Effector memory CD8-positive, alpha-beta T cell (primary cell): ENCODE data around the gene OAS1.
"Not testable (repeated sequence)": the region's sequence is repeated elsewhere in the genome, so short reads cannot be mapped to it uniquely, and the experiment has no call there.

ENCODE experiments used
- ATAC-seq: fragments of 150-1000 bp; cut with Tn5 transposase; replicated peaks from 2 replicates; pipeline ENCODE4 v1.10.0; 2021; ENCODE audit warnings: mild to moderate bottlenecking, moderate library complexity
- DNase-seq, 3 experiments: peaks; one replicate each; pipeline ENCODE4 v3.0.0; 2021
- H3K27ac Mint-ChIP-seq, 2 donors: one replicate each; pipeline ENCODE4 v1.8.0; 2022; ENCODE audit warnings: mild to moderate bottlenecking in 2 of 2, mixed read lengths in 2 of 2, moderate library complexity in 2 of 2
- H3K27me3 Mint-ChIP-seq, 2 donors: one replicate each; pipeline ENCODE4 v1.8.0; 2022; ENCODE audit warnings: mixed read lengths in 2 of 2
- H3K36me3 Mint-ChIP-seq: one replicate; pipeline ENCODE4 v1.8.0; 2022; ENCODE audit warnings: mild to moderate bottlenecking, moderate library complexity, mixed read lengths; ENCODE audit not compliant: insufficient read depth
- H3K4me1 Mint-ChIP-seq, 2 donors: one replicate each; pipeline ENCODE4 v1.8.0; 2022; ENCODE audit warnings: low read depth in 2 of 2, mixed read lengths in 2 of 2
- H3K4me3 Mint-ChIP-seq, 2 donors: one replicate each; pipeline ENCODE4 v1.8.0; 2022; ENCODE audit warnings: mild to moderate bottlenecking in 2 of 2, mixed read lengths in 2 of 2, moderate library complexity in 2 of 2
- H3K9me3 Mint-ChIP-seq, 2 donors: one replicate each; pipeline ENCODE4 v1.8.0; 2022; ENCODE audit warnings: mixed read lengths in 2 of 2

Gene OAS1

DNA sequence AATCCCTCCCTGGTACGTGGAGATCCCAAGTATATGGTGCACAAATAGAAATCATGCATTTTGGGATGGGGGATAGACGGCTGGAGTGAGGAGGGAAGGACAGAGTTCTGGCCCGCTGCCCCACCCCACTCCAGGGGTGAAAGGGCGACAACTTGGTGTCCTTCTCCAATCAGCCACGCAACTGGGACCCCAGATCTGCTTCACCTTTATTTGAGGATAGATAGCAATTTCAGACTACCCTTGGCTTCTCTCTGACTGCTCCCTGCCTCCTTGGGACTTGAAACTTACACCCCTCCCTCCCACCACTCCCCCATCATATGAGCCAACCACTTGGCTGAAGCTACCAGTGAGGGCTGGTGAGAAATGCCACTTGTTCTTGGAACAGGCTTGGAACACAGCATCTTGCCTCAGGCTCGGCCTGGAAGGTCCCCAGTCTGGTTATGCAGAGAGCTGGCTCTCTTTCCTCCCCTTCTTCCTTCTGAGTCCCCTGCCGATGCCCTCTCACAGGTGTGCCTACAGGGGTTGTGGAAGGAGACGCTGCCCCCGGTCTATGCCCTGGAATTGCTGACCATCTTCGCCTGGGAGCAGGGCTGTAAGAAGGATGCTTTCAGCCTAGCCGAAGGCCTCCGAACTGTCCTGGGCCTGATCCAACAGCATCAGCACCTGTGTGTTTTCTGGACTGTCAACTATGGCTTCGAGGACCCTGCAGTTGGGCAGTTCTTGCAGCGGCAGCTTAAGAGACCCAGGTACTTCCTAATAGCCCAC, 39.7 kb downstream of the OAS1 start:
- ATAC-seq (no peak), DNase-seq (no peak)
- H3K4me1 Mint-ChIP-seq = no peaks in the 10 kb centered on the region
- H3K9me3 Mint-ChIP-seq = no peaks in the 10 kb centered on the region
- H3K36me3 Mint-ChIP-seq = peaks cover 36% of the 10 kb centered on the region
- H3K4me3 Mint-ChIP-seq = no peak overlapping the region
- no peak overlapping the region for H3K27ac Mint-ChIP-seq
- no peaks in the 10 kb centered on the region for H3K27me3 Mint-ChIP-seq

DNA sequence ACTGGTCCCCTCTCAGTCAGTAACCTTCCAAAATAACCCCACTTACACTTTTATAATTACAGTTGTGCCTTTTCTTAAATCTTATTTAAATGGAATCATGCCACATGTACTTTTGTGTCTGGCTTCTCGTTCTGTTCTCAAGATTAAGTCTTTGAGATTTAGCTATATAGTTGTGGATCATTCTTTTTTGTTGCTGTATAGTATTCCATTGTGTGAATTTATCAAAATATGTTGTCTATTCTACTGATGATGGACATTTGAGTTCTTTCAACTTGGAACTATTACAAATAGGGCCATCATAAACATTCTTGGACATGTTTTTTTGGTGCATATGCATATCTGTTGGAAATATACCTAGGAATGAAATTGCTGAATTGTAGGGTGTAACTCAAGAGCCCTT, 40.6 kb downstream of the OAS1 start:
- ATAC-seq (no peak), DNase-seq (no peak)
- H3K27ac Mint-ChIP-seq = no peak overlapping the region
- H3K27me3 Mint-ChIP-seq = no peaks in the 10 kb centered on the region
- H3K4me1 Mint-ChIP-seq = no peaks in the 10 kb centered on the region
- H3K36me3 Mint-ChIP-seq = peaks cover 35% of the 10 kb centered on the region
- no peaks in the 10 kb centered on the region for H3K9me3 Mint-ChIP-seq
- no peak overlapping the region for H3K4me3 Mint-ChIP-seq

DNA sequence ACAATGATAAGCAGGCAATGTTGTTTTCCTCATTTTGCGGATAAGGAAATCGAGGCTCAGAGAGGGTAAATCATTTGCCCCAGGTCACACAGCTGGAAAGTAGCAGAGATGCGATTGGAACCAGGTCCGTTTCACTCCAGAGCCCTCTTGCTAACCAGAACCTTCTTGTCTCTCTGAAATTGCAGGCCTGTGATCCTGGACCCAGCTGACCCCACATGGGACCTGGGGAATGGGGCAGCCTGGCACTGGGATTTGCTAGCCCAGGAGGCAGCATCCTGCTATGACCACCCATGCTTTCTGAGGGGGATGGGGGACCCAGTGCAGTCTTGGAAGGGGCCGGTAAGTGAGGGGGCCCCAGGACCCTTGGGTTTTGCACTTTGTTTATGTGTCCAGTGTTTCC, 41.0 kb downstream of the OAS1 start:
- H3K36me3 Mint-ChIP-seq = peaks cover 38% of the 10 kb centered on the region

DNA sequence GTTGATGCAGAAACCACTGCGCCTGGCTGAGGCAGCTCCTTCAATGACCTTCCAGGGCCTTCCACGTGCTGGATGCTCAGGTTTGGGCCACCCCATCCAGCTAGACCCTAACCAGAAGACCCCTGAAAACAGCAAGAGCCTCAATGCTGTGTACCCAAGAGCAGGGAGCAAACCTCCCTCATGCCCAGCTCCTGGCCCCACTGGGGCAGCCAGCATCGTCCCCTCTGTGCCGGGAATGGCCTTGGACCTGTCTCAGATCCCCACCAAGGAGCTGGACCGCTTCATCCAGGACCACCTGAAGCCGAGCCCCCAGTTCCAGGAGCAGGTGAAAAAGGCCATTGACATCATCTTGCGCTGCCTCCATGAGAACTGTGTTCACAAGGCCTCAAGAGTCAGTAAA, 42.0 kb downstream of the OAS1 start:
- DNase-seq (no peak), ATAC-seq (no peak)
- H3K27me3 Mint-ChIP-seq = no peaks in the 10 kb centered on the region
- peaks cover 38% of the 10 kb centered on the region for H3K36me3 Mint-ChIP-seq
- H3K4me1 Mint-ChIP-seq = no peaks in the 10 kb centered on the region
- H3K27ac Mint-ChIP-seq = no peak overlapping the region
- H3K9me3 Mint-ChIP-seq = no peaks in the 10 kb centered on the region
- no peak overlapping the region for H3K4me3 Mint-ChIP-seq

More for the DNA sequence above, 41.0 kb downstream of the OAS1 start:
- DNase-seq (no peak), ATAC-seq (no peak)
- no peaks in the 10 kb centered on the region for H3K27me3 Mint-ChIP-seq
- no peaks in the 10 kb centered on the region for H3K4me1 Mint-ChIP-seq
- H3K27ac Mint-ChIP-seq = peak overlapping the region in 1 of 2 donors; percentile 46
- H3K4me3 Mint-ChIP-seq = no peak overlapping the region
- no peaks in the 10 kb centered on the region for H3K9me3 Mint-ChIP-seq

DNA sequence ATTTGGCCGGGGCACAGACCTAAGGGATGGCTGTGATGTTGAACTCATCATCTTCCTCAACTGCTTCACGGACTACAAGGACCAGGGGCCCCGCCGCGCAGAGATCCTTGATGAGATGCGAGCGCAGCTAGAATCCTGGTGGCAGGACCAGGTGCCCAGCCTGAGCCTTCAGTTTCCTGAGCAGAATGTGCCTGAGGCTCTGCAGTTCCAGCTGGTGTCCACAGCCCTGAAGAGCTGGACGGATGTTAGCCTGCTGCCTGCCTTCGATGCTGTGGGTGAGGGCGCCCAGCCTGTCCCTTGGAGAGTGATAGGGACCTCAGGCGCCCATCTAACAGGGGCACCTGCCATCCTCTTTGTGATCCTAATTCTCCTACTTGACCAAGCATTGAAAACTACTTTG, 43.9 kb downstream of the OAS1 start:
- no peaks in the 10 kb centered on the region for H3K4me1 Mint-ChIP-seq
- no peak overlapping the region for H3K4me3 Mint-ChIP-seq
- H3K9me3 Mint-ChIP-seq = no peaks in the 10 kb centered on the region
- DNase-seq (no peak), ATAC-seq (no peak)
- no peaks in the 10 kb centered on the region for H3K27me3 Mint-ChIP-seq
- H3K27ac Mint-ChIP-seq = no peak overlapping the region
- peaks cover 23% of the 10 kb centered on the region for H3K36me3 Mint-ChIP-seq

DNA sequence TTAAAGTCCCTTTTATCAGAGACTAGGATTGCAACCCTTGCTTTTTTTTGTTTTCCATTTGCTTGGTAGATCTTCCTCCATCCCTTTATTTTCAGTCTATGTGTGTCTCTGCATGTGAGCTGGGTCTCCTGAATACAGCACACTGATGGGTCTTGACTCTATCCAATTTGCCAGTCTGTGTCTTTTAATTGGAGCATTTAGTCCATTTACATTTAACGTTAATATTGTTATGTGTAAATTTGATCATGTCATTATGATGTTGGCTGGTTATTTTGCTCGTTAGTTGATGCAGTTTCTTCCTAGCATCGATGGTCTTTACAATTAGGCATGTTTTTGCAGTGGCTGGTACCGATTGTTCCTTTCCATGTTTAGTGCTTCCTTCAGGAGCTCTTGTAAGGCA, 50.4 kb downstream of the OAS1 start:
- H3K4me1 Mint-ChIP-seq, H3K9me3 Mint-ChIP-seq, H3K27me3 Mint-ChIP-seq, H3K27ac Mint-ChIP-seq, DNase-seq, ATAC-seq, H3K4me3 Mint-ChIP-seq, H3K36me3 Mint-ChIP-seq: not testable (repeated sequence)

DNA sequence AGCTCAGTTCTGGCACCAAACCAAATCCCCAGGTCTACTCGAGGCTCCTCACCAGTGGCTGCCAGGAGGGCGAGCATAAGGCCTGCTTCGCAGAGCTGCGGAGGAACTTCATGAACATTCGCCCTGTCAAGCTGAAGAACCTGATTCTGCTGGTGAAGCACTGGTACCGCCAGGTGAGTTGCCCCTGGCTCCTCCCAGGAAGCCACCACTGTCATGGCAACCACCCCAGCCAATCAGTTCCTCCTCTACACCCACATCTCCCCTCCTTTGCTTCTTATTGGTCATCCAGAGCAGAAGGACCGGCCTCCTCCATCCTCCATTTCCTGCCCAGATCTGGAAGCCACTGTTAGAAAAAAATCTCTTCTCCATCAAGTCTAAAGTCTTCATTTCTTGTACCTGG, 54.3 kb downstream of the OAS1 start:
- no peaks in the 10 kb centered on the region for H3K9me3 Mint-ChIP-seq
- H3K27me3 Mint-ChIP-seq = no peaks in the 10 kb centered on the region
- DNase-seq (no peak), ATAC-seq (no peak)
- no peak overlapping the region for H3K27ac Mint-ChIP-seq
- peaks cover 6% of the 10 kb centered on the region in 2 donors for H3K4me1 Mint-ChIP-seq
- H3K36me3 Mint-ChIP-seq = peaks cover 21% of the 10 kb centered on the region
- H3K4me3 Mint-ChIP-seq = no peak overlapping the region

DNA sequence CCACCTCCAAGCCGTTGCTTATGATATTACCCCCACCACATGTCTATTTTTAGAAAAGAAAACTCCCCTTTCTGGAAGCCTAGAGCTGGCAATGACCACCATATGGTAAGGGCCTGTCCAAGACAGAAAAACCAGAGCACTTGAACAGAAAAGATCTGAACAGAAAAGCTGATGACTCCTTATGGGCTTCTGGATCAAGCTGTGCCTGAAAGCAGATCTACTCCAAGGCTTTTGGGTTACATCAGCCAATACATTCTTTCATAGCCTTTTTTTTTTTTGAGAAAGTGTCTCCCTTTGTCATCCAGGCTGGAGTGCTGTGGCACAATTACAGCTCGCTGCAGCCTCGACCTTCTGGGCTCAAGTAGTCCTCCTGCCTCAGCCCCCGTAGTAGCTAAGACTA, 54.8 kb downstream of the OAS1 start:
- no peak overlapping the region for H3K4me3 Mint-ChIP-seq
- peaks cover 4 to 6% of the 10 kb centered on the region in 2 donors for H3K4me1 Mint-ChIP-seq
- ATAC-seq = no peak
- no peak overlapping the region for H3K27ac Mint-ChIP-seq
- no peak for DNase-seq
- peaks cover 24% of the 10 kb centered on the region for H3K36me3 Mint-ChIP-seq
- no peaks in the 10 kb centered on the region for H3K27me3 Mint-ChIP-seq
- H3K9me3 Mint-ChIP-seq = no peaks in the 10 kb centered on the region

DNA sequence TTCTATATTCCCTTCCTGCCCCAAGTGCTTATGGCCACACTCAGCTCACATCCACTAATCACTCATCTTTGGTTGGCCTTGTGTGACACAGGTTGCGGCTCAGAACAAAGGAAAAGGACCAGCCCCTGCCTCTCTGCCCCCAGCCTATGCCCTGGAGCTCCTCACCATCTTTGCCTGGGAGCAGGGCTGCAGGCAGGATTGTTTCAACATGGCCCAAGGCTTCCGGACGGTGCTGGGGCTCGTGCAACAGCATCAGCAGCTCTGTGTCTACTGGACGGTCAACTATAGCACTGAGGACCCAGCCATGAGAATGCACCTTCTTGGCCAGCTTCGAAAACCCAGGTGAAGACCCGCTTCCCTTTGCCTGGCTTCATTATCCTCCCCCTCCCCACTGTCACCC, 55.8 kb downstream of the OAS1 start:
- H3K4me1 Mint-ChIP-seq = peaks cover 4 to 6% of the 10 kb centered on the region in 2 donors
- no peak for ATAC-seq
- H3K4me3 Mint-ChIP-seq = no peak overlapping the region
- DNase-seq = no peak
- H3K9me3 Mint-ChIP-seq = no peaks in the 10 kb centered on the region
- peaks cover 26% of the 10 kb centered on the region for H3K36me3 Mint-ChIP-seq
- H3K27me3 Mint-ChIP-seq = no peaks in the 10 kb centered on the region
- H3K27ac Mint-ChIP-seq = no peak overlapping the region

DNA sequence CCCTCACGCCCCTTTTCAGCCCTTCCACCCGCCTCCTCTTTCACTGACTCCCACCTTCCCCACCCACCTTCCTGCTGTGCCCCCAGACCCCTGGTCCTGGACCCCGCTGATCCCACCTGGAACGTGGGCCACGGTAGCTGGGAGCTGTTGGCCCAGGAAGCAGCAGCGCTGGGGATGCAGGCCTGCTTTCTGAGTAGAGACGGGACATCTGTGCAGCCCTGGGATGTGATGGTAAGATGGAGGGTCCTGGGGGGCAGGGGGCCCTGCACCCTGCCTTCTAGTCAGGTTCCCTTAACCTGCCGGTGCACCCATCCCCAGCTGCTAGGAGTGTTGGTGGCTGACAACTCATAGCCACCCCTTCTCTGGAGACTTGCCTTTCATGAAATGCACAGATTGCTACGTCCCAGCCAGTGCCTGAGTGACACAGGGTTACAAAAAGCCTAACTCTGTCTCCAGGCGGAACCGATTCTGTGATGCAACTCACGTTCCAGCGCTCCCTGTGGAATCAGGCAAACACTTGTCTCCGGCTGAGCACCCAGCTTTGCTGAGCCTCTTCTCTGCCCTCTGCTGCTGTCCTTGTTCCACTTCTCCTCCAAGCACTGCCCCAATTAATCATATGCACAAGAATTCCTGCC, 56.6 kb downstream of the OAS1 start:
- Mint-ChIP-seq H3K9me3 (no peaks in the 10 kb centered on the region), H3K4me1 (peaks cover 4 to 6% of the 10 kb centered on the region in 2 donors), H3K36me3 (peaks cover 29% of the 10 kb centered on the region), H3K27ac (no peak overlapping the region), H3K4me3 (no peak overlapping the region), H3K27me3 (no peaks in the 10 kb centered on the region)
- DNase-seq (no peak), ATAC-seq (no peak)

DNA sequence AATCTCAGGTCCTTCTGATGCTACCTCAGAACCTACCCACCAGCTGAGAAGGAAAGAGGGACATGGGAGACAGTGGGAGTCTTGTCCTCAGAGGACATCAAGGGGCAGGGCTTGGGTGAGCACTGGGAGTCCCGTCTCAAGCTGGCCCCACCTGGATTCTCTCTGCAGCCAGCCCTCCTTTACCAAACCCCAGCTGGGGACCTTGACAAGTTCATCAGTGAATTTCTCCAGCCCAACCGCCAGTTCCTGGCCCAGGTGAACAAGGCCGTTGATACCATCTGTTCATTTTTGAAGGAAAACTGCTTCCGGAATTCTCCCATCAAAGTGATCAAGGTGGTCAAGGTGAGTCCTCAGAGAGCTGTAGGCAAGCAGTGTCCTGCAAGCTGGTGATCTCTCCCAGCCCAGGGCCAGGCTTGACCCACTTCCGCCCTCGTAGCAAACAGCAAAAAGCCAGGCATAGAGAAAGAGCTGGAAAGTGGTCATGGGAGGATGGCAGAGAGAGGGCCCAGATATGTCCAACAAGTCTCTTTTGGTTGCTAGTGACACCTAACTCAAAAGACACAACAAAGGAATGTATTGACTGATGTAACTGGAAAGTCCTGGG, 57.4 kb downstream of the OAS1 start:
- Mint-ChIP-seq H3K27me3 (no peaks in the 10 kb centered on the region), H3K9me3 (no peaks in the 10 kb centered on the region), H3K4me3 (no peak overlapping the region), H3K4me1 (peaks cover 4 to 6% of the 10 kb centered on the region in 2 donors), H3K36me3 (peaks cover 29% of the 10 kb centered on the region), H3K27ac (no peak overlapping the region)
- no peak for ATAC-seq
- no peak for DNase-seq

DNA sequence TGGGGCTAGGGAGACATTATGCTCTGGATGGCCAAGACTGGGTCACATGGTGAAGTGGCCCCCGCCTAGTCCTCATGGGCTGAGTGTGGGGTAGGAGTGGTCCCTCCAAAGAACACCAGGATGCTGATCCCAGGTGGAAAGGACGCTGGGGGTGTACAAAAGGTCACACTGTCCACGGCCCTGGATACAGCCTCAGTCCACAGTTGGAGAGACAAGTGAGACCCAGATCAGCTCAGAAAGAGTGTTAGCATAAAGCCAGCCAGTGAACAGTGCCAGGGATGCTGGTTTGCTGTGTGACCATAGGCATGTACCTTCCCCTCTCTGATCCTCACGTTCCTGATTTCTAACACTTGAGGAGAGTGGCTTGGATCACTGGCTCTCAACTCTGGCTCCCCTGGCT, 58.2 kb downstream of the OAS1 start:
- Mint-ChIP-seq H3K9me3 (no peaks in the 10 kb centered on the region), H3K4me3 (no peak overlapping the region), H3K36me3 (peaks cover 29% of the 10 kb centered on the region), H3K27me3 (no peaks in the 10 kb centered on the region), H3K4me1 (peaks cover 0 to under 1% of the 10 kb centered on the region in 2 donors), H3K27ac (no peak overlapping the region)
- no peak for ATAC-seq
- no peak for DNase-seq

DNA sequence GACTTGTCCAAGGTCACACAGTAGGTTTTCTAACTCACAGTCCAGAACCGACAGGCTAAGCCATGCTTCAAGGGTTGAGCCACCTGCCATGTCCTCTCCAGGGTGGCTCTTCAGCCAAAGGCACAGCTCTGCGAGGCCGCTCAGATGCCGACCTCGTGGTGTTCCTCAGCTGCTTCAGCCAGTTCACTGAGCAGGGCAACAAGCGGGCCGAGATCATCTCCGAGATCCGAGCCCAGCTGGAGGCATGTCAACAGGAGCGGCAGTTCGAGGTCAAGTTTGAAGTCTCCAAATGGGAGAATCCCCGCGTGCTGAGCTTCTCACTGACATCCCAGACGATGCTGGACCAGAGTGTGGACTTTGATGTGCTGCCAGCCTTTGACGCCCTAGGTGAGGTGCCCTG, 58.9 kb downstream of the OAS1 start:
- H3K4me1 Mint-ChIP-seq = peaks cover 0 to 3% of the 10 kb centered on the region in 2 donors
- ATAC-seq = no peak
- no peak overlapping the region for H3K27ac Mint-ChIP-seq
- peaks cover 31% of the 10 kb centered on the region for H3K36me3 Mint-ChIP-seq
- DNase-seq = no peak
- H3K9me3 Mint-ChIP-seq = no peaks in the 10 kb centered on the region
- no peaks in the 10 kb centered on the region for H3K27me3 Mint-ChIP-seq
- no peak overlapping the region for H3K4me3 Mint-ChIP-seq

DNA sequence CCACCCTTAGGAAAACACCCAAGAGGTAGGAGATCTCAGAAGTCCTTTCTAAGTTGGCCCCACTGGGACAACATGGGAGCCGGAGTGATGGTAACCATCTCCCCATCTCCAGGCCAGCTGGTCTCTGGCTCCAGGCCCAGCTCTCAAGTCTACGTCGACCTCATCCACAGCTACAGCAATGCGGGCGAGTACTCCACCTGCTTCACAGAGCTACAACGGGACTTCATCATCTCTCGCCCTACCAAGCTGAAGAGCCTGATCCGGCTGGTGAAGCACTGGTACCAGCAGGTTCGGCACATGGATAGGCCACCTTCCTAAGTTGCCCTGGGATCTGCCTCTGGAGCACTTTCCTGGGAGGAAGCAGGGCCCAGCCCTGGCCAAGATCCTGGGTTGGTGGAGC, 60.5 kb downstream of the OAS1 start:
- Mint-ChIP-seq H3K4me1 (peaks cover 0 to 3% of the 10 kb centered on the region in 2 donors), H3K27ac (no peak overlapping the region), H3K27me3 (no peaks in the 10 kb centered on the region), H3K4me3 (no peak overlapping the region), H3K36me3 (peaks cover 27% of the 10 kb centered on the region), H3K9me3 (no peaks in the 10 kb centered on the region)
- DNase-seq (no peak), ATAC-seq (no peak)
